ENCODE measurements around the gene PRELP.
"Not testable (repeated sequence)": the region's sequence is repeated elsewhere in the genome, so short reads cannot be mapped to it uniquely, and the experiment has no call there.

PRELP gene

DNA sequence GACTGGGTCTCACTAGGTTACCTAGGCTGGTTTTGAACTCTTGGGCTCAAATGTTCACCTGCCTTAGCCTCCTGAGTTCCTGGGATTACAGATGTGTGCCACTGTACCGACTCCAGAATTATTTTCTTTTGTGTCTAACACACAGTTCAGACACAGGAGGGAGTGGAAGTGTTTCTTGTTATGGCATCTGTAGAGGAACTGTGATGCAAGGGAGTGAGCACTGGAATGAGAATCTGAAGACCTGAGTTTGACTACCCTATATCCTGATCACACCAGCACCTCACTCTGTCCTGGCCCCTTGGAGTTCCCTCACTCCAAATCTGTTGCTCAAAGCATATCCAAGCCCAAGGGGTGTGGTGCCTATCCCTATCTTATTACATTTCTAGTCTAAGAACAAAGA lies 33.5 kb downstream of the PRELP start:
- DNase-seq = no peak

- no peak for DNase-seq
Observed at GRCh38 chr1:203511513-203511912, 35.9 kb downstream of the PRELP start.

DNA sequence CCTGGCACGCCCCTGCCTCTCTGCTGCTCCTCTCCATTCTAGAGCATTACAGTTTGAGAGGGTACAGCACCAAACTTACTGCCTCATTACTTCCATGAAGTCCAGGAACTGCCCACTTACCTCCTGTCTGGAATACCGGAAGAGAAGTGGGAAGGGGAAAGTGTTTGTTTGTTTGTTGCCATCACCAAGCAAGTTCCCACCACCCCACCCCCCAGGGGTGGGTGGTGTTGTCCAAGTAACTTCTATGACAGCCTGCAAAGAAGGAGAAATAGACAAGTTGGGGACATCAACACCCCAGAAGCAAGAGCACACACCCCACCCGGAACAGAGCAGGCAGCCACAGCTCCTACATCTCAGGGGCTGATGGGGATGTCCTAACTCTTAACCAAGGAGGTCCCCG lies 36.3 kb downstream of the PRELP start:
- DNase-seq = no peak

- DNase-seq = no peak
Observed at GRCh38 chr1:203512517-203512847, 36.9 kb downstream of the PRELP start.

- peak; percentile 50 to 56 for DNase-seq
Observed at GRCh38 chr1:203512848-203513584, 37.4 kb downstream of the PRELP start.

- peak in 1 of 2 donors; percentile 3 for DNase-seq
Observed at GRCh38 chr1:203513585-203514031, 38.0 kb downstream of the PRELP start.

- DNase-seq = no peak
Observed at GRCh38 chr1:203516184-203516583, 40.6 kb downstream of the PRELP start.

DNA sequence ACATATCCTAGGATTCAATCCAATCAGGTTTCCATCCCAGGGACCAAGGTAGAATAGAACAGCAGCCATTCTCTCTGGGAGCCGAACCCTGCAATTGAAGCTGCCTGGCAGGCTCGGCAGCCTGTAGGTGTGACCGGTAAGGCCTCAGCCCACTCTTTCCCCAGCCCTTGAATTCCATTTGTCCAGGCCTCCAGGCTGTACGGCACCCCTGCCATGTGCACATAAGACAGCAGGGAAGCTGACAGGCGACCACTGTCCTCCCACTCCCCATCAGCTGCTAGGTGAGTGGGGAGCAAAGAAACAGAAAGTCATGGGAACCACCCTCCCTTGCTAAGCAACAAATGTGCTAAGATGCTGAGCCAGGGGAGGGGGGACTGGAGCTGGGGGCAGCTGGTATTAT lies 41.3 kb downstream of the PRELP start:
- DNase-seq = no peak

GRCh38 chr1:203517426-203518110 lies 42.0 kb downstream of the PRELP start:
- no peak for DNase-seq

- not testable (repeated sequence) for DNase-seq
Observed at GRCh38 chr1:203518139-203518538, 42.5 kb downstream of the PRELP start.

- no peak for DNase-seq
Observed at GRCh38 chr1:203518541-203518940, 42.9 kb downstream of the PRELP start.

- no peak for DNase-seq
Observed at GRCh38 chr1:203519053-203519840, 43.6 kb downstream of the PRELP start.

- DNase-seq = no peak
Observed at GRCh38 chr1:203519896-203520295, 44.3 kb downstream of the PRELP start.

DNA sequence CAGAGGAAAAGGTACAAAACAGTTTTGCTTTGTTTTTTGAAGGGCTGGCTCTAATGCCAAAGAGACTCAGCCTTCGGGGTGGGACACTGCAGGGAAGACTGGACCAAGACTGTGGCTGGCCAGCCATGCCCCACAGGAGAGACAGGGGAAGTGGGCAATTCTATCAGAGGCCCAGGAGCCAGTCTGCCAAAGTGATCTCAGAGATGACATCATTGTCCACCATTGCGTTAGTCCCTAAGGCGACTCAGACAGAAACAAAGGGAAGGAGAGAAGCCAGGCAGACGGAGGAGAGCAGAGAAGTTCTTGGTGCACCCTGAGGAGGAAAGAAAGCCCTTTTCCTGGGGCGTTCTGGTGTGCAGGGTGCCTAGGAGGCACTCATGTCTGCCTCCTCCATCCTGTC lies 44.7 kb downstream of the PRELP start:
- no peak for DNase-seq

GRCh38 chr1:203521074-203521794 lies 45.6 kb downstream of the PRELP start:
- DNase-seq = no peak

DNA sequence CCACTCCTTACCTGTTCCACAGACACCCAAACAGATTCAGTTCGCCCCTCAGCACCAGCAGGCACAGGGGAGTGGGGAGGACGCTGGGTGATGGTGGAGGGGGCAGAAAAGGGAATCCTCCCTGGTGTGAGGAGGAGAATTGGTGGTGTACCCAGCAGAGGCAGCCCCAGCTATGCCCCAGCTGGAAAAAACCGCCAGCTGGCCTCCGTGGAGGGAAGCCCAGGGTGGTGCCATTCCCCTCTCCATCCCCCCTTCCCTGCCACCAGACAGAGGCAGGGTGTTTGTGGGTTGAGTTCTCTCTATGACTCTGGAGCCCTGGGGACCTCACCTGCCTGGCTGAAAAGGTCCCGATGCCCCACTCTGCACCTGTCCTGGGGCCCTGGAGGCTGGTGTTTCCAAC lies 46.2 kb downstream of the PRELP start:
- no peak for DNase-seq

GRCh38 chr1:203522237-203522636 lies 46.6 kb downstream of the PRELP start:
- DNase-seq = no peak

- DNase-seq = no peak
Observed at GRCh38 chr1:203523667-203524066, 48.1 kb downstream of the PRELP start.

GRCh38 chr1:203524152-203524551 lies 48.5 kb downstream of the PRELP start:
- no peak for DNase-seq

DNA sequence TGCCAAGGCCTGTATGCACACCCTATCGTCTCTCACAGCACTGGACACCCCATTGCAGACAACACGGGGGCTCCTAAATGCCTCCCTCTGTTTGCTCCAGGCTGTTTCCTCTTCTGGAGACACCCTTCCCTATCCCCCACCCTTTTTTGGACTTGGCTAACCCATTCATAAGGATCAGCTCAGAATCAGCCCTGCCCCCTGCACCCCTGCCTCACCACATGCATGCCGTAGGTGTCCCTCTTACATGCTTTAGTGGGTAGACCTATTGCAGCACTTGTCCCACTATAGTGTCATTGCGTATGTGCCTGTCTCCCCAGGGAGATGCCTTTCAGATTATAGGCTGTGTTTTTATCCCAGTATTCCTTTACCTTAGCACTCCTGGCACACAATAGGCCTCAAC lies 49.2 kb downstream of the PRELP start:
- DNase-seq = no peak

DNA sequence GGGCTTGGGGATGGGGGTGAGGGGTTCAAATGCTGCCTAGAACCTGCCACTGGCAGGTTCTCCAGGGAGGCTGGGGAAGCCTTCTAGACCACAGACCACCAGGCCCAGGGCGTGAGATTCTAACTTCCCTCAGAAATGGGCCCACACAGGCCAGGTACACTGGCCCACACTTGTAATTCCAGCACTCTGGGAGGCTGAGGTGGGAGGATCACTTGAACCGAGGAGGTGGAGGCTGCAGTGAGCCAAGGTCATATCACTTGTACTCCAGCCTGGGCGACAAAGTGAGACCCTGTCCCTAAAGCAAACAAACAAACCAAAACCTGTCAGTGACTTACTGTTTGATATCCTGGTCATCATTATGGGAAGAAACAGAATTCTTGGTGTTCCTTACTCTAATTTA lies 50.1 kb downstream of the PRELP start:
- DNase-seq = no peak

DNA sequence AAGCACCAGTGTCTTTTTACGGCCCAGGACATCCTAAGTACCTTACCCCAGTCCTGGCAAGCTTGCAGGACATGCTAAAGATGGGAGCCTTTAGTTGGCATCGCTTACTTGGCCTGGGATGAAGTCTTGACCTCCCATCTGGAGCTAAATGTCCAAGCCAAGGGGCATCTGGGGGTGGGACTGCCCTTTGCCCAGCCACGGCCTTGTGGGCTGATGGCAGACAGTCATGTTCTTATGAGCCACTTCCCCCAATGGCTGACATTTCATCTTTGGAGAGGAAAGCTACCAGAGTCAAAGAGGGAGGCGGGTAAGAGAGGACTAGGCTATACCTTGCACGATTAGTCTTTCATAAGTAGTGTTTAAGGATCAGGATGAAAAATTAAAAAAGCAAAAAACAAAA lies 50.5 kb downstream of the PRELP start:
- no peak for DNase-seq

- DNase-seq = no peak
Observed at GRCh38 chr1:203526572-203526971, 51.0 kb downstream of the PRELP start.

Data from stimulated activated CD4-positive, alpha-beta T cell treated with anti-CD3 and anti-CD28 coated beads, Interleukin-2, amount 100 ng/mL, for 24 hours (primary cell).